Mesothelial cell of epicardium (in vitro differentiated cells): ENCODE measurements around the gene ELF2. TPM values are rescaled to one million over a fixed set of nuclear protein-coding genes. Genes with fewer than 3 reads are reported as not detected.
"Not testable (repeated sequence)": the region's sequence is repeated elsewhere in the genome, so short reads cannot be mapped to it uniquely, and the experiment has no call there.

Source experiments
- DNase-seq, 2 experiments: peaks; one replicate each; pipeline ENCODE4 v3.0.0; 2021; ENCODE audit warnings: low spot score in 2 of 2; ENCODE audit not compliant: unreplicated experiment in 2 of 2
- H3K27ac Mint-ChIP-seq: 2 replicates; pipeline ENCODE4 v1.8.0; 2021; ENCODE audit warnings: mixed read lengths
- H3K27me3 Mint-ChIP-seq: 2 replicates; pipeline ENCODE4 v1.8.0; 2021; ENCODE audit warnings: low read depth, mixed read lengths
- H3K36me3 Mint-ChIP-seq: 2 replicates; pipeline ENCODE4 v1.8.0; 2021; ENCODE audit warnings: mixed read lengths
- H3K4me1 Mint-ChIP-seq: 2 replicates; pipeline ENCODE4 v1.8.0; 2021; ENCODE audit warnings: mixed read lengths
- H3K4me3 Mint-ChIP-seq: 2 replicates; pipeline ENCODE4 v1.8.0; 2021; ENCODE audit warnings: mild to moderate bottlenecking, moderate library complexity, mixed read lengths
- H3K9me3 Mint-ChIP-seq: 2 replicates; pipeline ENCODE4 v1.8.0; 2021; ENCODE audit warnings: mixed read lengths
- CTCF ChIP-seq: fragments of 200-600 bp; sonication (generic); IDR thresholded peaks from one replicate; pipeline ENCODE4 v1.5.0; 2021; ENCODE audit warnings: antibody characterized with exemption; ENCODE audit not compliant: unreplicated experiment
- total RNA-seq: library from RNA; stranded (reverse); gene quantifications from 3 replicates; pipeline ENCODE4 v1.2.1, GENCODE V29; 2021

Gene ELF2
- total RNA-seq, 1 donor from 2014 or later = 57.1 TPM

GRCh38 chr4:139123910-139124309 is 53.1 kb downstream of the ELF2 start:
- DNase-seq = no peak
- no peaks in the 10 kb centered on the region for H3K4me1 Mint-ChIP-seq
- peaks cover 8% of the 10 kb centered on the region for H3K36me3 Mint-ChIP-seq
- H3K9me3 Mint-ChIP-seq = no peaks in the 10 kb centered on the region
- no peak overlapping the region for H3K27ac Mint-ChIP-seq
- TF ChIP-seq CTCF = no peak
- no peak overlapping the region for H3K4me3 Mint-ChIP-seq
- no peaks in the 10 kb centered on the region for H3K27me3 Mint-ChIP-seq

- Mint-ChIP-seq H3K27me3 (no peaks in the 10 kb centered on the region), H3K9me3 (no peaks in the 10 kb centered on the region), H3K4me3 (no peak overlapping the region), H3K36me3 (peaks cover 10% of the 10 kb centered on the region), H3K4me1 (no peaks in the 10 kb centered on the region), H3K27ac (no peak overlapping the region)
- no peak for TF ChIP-seq CTCF
- DNase-seq = no peak
Measured at GRCh38 chr4:139118365-139118764, 58.7 kb downstream of the ELF2 start.

GRCh38 chr4:139115226-139115625 is 61.8 kb downstream of the ELF2 start:
- no peak for TF ChIP-seq CTCF
- no peak overlapping the region for H3K27ac Mint-ChIP-seq
- H3K4me1 Mint-ChIP-seq = peaks cover 4% of the 10 kb centered on the region
- no peak for DNase-seq
- H3K4me3 Mint-ChIP-seq = no peak overlapping the region
- H3K36me3 Mint-ChIP-seq = peaks cover 6% of the 10 kb centered on the region
- no peaks in the 10 kb centered on the region for H3K27me3 Mint-ChIP-seq
- H3K9me3 Mint-ChIP-seq = no peaks in the 10 kb centered on the region

- not testable (repeated sequence) for DNase-seq, H3K27me3 Mint-ChIP-seq, H3K9me3 Mint-ChIP-seq, H3K4me3 Mint-ChIP-seq, H3K36me3 Mint-ChIP-seq, H3K4me1 Mint-ChIP-seq, H3K27ac Mint-ChIP-seq
Measured at GRCh38 chr4:139114795-139115194, 62.2 kb downstream of the ELF2 start.

GRCh38 chr4:139112650-139113049 is 64.4 kb downstream of the ELF2 start:
- no peak overlapping the region for H3K4me3 Mint-ChIP-seq
- peaks cover 6% of the 10 kb centered on the region for H3K36me3 Mint-ChIP-seq
- TF ChIP-seq CTCF = no peak
- H3K27ac Mint-ChIP-seq = no peak overlapping the region
- H3K27me3 Mint-ChIP-seq = no peaks in the 10 kb centered on the region
- H3K9me3 Mint-ChIP-seq = no peaks in the 10 kb centered on the region
- DNase-seq = no peak
- H3K4me1 Mint-ChIP-seq = peaks cover 6% of the 10 kb centered on the region

GRCh38 chr4:139108567-139109128 is 68.4 kb downstream of the ELF2 start:
- Mint-ChIP-seq H3K27me3 (no peaks in the 10 kb centered on the region), H3K27ac (no peak overlapping the region), H3K9me3 (no peaks in the 10 kb centered on the region), H3K4me3 (no peak overlapping the region), H3K4me1 (peaks cover 7% of the 10 kb centered on the region), H3K36me3 (no peaks in the 10 kb centered on the region)
- TF ChIP-seq CTCF = no peak
- no peak for DNase-seq
